ENCODE results near the gene PANK3.

- TF ChIP-seq, protein P1, sequence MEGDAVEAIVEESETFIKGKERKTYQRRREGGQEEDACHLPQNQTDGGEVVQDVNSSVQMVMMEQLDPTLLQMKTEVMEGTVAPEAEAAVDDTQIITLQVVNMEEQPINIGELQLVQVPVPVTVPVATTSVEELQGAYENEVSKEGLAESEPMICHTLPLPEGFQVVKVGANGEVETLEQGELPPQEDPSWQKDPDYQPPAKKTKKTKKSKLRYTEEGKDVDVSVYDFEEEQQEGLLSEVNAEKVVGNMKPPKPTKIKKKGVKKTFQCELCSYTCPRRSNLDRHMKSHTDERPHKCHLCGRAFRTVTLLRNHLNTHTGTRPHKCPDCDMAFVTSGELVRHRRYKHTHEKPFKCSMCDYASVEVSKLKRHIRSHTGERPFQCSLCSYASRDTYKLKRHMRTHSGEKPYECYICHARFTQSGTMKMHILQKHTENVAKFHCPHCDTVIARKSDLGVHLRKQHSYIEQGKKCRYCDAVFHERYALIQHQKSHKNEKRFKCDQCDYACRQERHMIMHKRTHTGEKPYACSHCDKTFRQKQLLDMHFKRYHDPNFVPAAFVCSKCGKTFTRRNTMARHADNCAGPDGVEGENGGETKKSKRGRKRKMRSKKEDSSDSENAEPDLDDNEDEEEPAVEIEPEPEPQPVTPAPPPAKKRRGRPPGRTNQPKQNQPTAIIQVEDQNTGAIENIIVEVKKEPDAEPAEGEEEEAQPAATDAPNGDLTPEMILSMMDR (IDR thresholded peaks at IDR 0.05; ENCODE audit: low read depth, low read length): no peak
- no peak for TF ChIP-seq EZH2phosphoT487 (IDR thresholded peaks at IDR 0.05; ENCODE audit: low read depth)
Observed at GRCh38 chr5:168600409-168600808, 21.2 kb upstream of the PANK3 start.

Measured in OCI-LY3 (cell line).